Gastroesophageal sphincter (tissue), 3 donors: ENCODE results near the gene LFNG.
"Not testable (repeated sequence)": the region's sequence is repeated elsewhere in the genome, so short reads cannot be mapped to it uniquely, and the experiment has no call there.

Experiments used
- CTCF ChIP-seq, 4 experiments: fragments of 200-600 bp in 2 of 4; fragments of 450-650 bp in 2 of 4; sonication (generic) in 1 of 4; IDR thresholded peaks; one replicate each; pipeline ENCODE4 v1.5.1; 2017 to 2019; ENCODE audit warnings: antibody characterized with exemption in 4 of 4, mild to moderate bottlenecking in 2 of 4, moderate library complexity in 2 of 4
- EP300 ChIP-seq: sonication (generic); formaldehyde crosslinking; IDR thresholded peaks from one replicate; pipeline ENCODE4 v1.6.1; 2017; ENCODE audit warnings: antibody characterized with exemption, mild to moderate bottlenecking
- POLR2A ChIP-seq, 2 donors: fragments of 450-650 bp; IDR thresholded peaks; one replicate each; pipeline ENCODE4 v1.6.1; 2017; ENCODE audit warnings: antibody characterized with exemption in 2 of 2, mild to moderate bottlenecking in 2 of 2, moderate library complexity in 1 of 2

GRCh38 chr7:2531796-2532110, 12.2 kb downstream of the LFNG start:
- not testable (repeated sequence) for TF ChIP-seq CTCF (IDR thresholded peaks at IDR 0.05); EP300; POLR2A (IDR thresholded peaks at IDR 0.05)
